Mucosa of gallbladder (tissue), 1 donor: ENCODE data around the gene SLC5A10. TPM values are rescaled to one million over a fixed set of nuclear protein-coding genes. Genes with fewer than 3 reads are reported as not detected.
"Not testable (repeated sequence)": the region's sequence is repeated elsewhere in the genome, so short reads cannot be mapped to it uniquely, and the experiment has no call there.

ENCODE experiments used
- DNase-seq: peaks from one replicate; pipeline ENCODE4 v3.0.0-alpha.2; 2020; ENCODE audit warnings: low spot score
- total RNA-seq: library from RNA; stranded (reverse); gene quantifications from one replicate; pipeline ENCODE4 v1.2.1, GENCODE V29; 2021
- donor health status: DM: no; HTN: no; CAD: no.

Gene SLC5A10
- total RNA-seq, 1 donor from 2014 or later: not detected

DNA sequence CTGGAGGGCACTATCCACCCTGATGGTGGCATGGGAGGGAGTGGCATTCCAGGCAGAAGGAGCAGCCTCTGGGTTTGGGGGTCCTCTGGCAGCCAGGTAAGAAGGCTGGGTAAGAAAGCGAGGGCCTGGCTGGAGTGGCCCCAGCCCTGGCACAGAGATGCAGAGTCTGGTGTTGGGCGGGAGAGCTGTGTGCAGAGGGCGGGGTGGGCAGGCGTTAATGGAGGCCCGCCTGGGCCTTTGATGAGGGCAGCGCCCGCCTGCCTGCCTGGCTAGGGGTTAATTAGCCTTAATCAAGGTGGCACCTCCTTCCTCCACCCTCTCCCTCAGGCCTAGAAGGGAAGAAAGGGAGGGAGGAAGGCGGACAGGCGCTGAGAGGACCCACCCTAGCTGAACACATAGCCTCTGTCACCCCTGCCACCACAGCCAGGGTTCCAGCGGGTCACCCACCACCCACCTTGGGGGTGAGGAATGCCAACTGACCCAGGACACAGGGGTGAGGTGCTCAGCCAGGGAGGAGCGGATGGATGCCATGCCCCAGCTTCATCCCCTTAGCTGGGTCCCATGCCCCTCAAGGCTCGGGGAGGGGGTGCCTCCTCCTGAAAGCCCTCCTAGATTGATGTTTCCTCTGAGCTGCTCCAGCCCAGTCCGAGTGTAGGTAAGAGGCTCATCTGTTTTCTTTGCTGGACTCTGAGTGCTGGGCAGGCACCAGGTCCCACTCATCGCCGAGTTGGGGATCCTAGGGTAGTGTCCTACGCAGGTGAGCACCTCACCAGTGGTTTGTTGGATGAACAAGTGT is 66.0 kb downstream of the SLC5A10 start:
- DNase-seq: no peak

DNA sequence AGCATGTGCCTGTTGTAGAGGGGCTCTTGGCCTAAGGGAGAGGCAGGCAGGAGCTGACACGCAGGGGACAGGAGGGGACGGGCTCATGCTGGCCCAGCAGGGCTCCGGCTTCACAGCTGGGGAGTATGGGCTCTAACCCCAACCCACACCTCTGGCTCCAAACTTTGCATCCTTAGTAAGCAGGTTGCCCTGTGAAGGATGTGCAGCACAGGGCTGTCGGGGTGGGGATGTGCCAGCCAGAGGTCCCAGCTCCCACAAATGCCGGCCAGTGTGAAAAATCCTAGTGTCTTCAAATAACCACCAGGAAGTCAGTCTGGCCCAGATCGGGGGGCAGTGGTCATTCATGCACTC is 66.6 kb downstream of the SLC5A10 start:
- no peak for DNase-seq

DNA sequence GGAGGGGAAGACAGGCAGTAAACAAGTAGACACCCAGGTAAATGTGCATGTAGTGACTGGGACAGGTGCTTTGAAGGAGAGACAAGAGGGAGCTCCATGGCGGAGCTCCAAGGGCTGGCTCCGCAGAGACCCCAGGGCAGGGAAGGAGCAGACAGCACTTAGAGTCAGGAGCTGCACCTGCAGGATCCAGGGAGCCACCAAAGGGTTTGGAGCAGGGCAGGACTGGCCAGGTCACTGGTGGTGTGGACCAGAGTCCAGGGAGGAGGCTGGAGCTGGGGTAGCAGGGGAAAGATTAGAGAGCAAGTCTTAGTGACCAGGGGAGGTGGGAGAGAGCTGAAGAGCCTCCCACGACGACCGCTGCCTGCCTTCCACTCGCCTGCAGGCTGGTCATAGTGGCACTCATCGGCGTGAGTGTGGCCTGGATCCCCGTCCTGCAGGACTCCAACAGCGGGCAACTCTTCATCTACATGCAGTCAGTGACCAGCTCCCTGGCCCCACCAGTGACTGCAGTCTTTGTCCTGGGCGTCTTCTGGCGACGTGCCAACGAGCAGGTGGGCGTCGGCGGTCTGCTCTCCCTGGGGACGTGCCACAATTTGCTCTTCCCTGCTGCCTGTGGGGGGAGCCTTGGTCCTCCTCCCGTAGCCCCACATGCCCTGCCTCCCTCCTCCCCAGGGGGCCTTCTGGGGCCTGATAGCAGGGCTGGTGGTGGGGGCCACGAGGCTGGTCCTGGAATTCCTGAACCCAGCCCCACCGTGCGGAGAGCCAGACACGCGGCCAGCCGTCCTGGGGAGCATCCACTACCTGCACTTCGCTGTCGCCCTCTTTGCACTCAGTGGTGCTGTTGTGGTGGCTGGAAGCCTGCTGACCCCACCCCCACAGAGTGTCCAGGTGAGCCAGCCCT is 67.3 kb downstream of the SLC5A10 start:
- no peak for DNase-seq

DNA sequence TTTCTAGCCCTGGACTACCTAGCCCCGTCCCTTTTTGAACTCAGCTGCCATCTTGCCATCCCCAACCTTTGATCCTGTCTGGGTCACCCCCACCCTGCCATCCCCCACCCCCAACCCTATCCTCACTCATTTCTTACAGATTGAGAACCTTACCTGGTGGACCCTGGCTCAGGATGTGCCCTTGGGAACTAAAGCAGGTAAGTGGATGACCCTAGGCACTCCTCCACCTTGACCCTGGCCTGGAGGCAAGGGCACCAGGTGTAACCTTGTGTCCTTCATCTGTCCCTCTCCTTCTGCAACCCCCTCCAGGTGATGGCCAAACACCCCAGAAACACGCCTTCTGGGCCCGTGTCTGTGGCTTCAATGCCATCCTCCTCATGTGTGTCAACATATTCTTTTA is 68.1 kb downstream of the SLC5A10 start:
- no peak for DNase-seq

DNA sequence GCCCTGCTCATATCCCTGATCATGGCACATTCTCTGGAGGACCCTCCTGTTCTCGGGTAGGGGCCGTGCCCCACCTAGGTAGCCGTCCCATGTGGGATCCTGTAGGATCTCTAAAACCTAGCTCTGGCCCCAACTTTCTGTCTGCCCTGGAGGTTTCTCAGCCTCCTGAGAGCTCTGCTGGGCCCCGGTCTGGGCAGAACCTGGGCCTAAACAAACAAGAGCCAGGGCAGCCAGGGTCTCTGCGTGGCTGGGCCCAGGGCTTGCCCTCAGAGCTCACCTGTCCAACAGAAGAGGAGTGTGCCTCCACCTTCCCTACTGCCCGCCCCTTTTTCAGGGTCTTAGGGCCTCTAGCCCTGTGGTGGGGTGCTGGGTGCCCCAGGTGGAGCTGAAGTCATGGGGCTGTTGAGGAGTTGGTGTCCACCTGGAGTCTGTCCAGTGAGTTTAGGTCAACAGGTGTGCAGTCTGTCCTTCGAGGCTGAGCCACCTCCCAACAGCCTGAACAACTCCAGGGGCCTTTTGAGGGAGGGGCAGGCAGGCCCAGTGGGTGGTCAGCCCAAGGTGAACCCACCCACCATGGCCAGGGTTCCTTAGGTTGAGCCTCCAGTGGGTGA is 69.2 kb downstream of the SLC5A10 start:
- DNase-seq: not testable (repeated sequence)

DNA sequence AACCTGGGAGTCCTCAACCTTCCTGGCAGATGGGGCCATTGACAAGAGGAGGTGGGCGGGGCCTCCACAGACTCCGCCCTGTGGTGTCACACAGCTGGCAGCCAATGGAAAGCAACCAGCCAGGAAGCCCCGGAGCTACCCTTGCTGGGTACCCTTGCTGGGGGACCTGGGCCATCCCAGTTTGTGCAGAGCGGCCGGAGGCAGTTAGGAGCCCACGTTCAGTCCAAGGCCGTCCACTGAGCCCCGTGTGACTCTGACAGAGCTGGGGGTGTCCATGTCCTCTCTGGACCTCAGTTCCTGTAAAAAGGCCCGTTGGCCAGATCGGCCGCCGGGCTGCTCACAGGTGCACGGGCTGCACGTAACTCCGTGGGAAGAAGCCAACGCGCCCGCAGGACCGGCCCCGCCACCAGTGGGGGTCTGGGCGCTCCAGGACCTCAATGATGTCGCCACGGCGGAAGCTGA is 69.7 kb downstream of the SLC5A10 start:
- DNase-seq: no peak

DNA sequence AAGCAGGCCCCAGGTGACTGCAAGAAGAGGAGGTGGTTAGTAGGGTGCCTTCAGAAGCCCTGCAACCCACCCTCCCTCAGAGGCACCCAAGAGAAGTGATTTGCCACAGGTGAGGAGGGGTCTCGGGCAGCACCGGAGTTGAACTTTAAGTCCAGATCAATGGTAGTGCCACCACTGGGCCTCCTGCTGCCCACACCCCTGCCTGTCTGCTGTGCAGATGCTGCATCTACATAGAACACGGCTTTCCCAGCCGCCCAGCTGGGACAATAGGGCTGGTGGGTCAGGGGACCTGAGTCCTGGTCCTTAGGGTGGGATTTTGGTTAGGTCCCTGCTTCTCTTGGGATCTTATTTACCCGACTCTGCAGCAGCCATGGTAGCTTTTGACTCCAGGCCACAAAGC is 70.2 kb downstream of the SLC5A10 start:
- DNase-seq: no peak

DNA sequence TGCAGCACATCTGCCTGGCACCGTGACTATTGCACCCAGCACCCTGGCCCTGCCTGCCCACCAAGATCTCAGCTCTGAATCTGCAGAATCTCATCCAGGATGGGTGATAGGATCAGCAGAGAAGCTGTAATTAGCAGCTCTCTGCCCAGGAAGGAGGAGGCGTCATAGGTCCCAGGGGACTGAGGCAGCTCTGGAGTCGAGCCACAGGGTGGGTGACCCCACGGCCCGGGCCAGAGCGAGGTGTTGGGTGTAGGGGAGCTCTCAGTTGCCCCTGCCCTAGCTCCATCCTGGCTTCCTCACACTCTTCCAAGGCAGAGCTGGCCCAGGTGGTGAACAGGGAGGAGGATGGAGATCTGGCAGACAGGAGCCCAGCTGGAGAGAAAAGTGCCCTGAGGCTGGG is 70.8 kb downstream of the SLC5A10 start:
- no peak for DNase-seq

DNA sequence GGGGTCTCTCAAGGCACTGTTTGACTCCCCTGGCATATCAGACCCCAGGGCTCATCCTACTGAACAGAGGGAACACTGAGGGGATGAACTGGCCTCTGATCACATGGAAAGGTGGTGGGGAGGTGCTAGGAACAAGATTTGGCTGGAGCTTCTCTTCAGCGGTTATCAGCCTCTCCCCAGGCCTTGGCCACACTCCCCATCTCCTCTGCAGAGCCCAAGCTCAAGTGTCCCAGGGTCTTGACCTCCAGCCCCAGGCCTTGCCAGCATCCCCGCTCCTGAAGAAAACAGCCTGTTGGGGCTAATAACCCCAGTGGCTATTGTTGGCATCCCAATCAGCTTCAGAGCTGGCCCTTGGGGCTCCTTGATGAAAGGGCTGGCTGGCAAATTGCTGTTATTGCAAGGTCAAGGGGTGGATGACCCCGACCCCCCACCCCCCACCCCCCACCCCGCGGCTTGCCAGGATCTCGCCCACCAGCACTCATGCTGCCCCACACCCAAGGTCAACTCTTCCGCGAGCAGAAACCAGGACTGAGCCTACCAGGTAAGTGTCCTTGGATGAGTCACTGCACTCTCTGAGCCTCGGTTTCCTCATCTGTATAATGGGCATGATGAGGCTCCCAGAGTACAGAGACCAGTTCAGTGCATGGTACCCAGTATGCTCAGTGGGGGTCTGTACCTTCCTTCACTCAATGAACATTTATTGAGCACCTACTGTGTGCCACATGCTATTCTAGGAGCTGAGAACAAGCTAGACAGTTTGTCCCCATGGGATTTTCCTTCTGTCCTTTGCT is 71.4 kb downstream of the SLC5A10 start:
- DNase-seq: no peak

DNA sequence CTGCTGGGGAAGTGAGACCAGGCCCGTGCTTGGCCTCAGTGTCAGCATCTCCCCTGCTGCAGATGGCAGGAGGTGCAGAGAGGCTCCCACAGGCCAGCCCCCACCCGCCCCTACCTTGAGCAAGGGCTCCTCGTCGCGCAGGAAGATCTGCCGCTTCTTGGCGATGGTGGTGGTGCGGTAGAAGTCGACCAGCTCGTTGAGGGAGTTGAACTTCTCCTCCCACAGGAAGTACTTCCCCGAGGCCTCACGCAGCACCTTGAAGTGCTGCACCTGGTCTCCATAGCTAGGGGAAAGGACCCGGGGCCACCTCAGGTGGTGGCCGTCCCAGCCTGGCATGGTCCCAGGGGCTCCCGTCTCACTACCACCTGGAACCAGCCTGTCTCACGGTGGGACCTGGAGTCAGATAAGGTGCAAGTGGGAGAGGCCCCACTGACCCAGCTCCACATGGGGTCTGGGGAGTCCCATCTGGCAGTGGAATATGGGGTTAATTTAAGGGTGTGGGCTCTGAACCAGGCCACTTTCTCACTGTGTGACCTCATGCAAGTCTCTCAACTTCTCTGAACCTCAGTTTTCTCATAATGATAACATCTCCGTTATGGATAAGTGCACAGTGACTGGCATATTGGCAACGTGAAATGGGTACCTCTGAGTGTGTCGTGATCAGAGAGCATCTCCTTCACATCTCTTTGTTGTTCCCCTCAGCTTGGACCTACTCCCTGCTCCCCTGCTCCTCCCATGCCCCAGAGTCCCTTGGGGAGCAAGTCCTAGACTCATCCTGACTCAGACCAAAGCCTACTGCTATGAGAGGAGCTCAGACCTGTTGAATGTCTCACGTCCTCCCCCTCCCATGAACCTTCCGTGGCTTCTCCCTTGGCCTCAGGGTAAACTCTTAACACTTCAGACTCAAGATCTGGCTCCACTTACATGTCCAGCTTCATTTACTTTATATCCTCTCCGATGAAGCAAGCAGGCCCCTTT is 72.4 kb downstream of the SLC5A10 start:
- no peak for DNase-seq

DNA sequence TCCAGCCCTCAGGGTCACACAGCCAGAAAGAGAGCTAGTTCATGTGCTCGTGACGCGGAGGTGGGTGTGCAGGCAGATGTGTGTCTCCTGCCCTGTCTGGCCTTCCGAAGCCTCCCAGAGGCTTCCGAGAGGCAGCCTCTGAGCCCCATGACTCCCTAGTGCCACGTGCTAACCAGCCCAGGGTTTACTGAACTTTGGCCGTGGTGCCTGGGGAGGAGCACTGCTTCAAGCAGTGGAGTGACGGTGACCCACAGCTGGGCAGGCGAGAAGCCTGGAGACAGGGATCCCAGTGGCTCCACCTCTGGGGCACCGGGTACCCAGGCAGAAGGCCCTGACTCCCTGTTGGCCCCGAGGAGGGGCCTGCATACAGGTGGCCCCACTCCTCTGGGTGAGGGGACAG is 76.7 kb downstream of the SLC5A10 start:
- DNase-seq: not testable (repeated sequence)

DNA sequence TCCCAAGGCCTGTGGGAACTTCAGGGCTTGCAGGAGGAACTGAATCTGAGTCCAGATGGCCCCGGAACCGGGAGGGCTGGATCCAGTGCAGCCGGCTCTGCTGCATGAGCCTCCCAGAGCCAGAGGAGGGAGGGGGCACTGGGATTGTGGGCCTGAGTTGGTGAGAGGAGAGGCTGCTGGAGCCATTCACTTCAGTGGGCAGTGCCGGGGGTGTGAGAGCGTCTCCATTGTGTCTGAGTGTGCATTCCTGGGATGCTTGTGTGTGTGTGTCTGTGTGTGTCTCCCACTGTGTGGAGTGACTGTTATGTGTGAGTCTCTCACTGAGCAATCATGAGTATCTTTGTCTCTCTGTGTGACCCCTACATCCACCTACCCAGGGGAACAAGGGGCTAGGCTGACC is 77.8 kb downstream of the SLC5A10 start:
- not testable (repeated sequence) for DNase-seq

DNA sequence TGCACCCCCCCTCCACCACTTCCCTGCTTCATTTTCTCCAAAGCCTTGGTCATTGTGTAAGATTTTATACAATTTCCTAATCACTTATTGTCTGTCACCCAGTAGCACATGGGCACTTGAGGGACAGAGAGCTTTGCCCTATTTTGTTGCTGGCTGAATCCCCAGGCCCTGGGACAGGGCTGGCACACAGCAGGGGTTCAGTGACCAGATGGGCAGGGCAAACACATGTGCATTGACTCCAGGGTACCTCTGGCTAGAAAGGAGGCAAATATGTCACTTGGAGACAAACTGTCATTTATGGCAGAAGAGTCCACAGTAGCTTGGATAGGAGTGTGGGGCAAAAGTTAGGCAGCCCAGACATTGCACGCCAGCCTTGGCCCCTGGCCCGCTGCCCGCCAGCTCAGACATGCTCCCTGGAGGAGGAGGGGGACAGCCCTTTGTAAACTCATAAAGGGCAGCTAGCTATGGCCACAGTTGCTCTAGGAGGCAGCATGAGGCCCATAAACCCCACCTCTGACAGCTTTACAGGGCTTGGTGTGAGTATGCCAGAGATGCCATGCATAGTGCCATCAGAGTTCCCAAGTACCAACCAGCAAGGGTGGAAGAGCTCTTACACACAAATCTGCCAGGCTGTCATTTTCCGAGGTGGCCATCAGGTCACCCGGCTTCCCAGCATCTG is 78.9 kb downstream of the SLC5A10 start:
- DNase-seq: not testable (repeated sequence)

DNA sequence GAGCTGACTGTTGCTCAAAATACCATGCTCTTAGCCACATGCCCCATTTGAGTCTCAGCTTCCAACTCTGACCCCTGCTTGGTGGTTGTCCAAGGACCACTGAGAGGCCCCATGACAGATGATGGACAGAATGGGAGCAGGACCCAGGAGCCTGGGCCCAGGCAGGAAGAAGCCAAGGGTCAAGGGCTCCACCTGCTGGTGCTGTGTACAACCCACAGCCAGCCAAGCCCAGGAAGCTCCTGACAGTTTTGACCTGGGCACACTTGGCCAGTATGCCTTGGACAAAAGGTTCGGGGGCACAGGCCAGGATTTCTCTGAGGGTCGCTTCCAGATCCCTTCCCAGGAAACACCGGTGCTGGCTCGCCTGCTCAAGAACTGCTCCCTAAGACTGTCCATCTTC is 79.8 kb downstream of the SLC5A10 start:
- DNase-seq: peak; percentile 72

DNA sequence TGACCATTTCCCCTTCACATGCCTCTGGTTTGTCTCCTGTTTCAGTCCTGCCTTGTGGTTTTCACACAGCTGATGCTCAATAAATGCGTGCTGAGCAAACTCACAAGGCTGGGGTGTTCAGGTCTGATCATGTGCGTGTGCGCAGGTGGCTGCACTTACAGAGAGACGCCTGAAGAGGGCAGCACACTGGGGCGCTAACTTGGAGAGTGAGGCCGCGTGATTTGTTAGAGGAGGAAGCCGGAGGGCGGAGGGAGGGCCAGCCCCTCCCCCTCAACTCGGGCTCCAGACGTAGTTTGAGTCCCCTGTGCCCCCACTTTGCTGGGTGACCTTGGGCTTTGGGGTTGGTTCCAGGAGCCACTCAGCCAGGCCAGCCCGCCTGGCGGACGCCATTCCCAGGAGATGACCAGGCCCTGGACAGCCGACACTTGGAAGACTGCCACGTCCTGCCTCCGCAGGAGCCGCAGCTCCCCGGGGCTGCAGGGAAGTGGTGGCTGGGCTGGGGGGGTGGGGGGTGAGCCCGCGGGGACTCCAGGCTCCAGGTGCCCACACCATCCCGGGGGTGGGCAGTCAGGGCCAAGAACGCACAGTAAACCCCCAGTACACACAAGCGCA is 80.5 kb downstream of the SLC5A10 start:
- not testable (repeated sequence) for DNase-seq

DNA sequence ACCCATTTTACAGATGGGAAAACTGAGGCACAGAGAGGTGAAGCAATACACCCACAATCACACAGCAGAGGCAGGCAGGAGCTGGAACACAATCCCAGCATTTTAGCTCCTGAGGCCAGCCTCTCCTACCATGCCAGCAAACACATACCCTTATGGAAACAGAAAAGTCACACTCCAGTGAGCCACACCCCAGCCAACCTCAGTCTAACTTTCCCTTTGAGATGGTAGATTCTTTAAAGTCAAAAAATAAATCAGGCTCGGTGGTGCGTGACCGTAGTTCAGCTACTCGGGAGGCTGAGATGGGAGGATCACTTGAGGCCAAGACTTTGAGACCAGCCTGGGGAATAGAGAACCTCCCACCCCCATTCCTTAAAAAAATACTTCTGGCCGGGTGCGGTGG is 84.2 kb downstream of the SLC5A10 start:
- DNase-seq: not testable (repeated sequence)

DNA sequence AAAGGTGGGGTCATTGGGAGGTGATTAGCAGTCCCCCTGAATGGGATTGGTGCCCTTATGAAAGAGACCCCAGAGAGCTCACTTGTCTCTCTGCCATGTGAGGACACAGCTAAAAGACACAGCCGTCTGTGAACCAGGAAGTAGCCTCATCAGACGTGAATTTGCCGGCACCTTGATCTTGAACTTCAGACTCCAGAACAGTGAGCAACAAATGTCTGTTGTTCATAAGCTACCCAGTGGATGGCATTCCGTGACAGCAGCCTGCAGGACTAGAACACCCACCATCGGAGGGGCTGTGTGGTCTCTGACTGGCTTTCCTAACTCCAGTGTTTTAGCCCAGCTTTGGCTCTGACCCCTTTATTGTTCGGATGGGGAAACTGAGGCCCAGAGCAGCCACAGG is 85.6 kb downstream of the SLC5A10 start:
- DNase-seq: not testable (repeated sequence)

DNA sequence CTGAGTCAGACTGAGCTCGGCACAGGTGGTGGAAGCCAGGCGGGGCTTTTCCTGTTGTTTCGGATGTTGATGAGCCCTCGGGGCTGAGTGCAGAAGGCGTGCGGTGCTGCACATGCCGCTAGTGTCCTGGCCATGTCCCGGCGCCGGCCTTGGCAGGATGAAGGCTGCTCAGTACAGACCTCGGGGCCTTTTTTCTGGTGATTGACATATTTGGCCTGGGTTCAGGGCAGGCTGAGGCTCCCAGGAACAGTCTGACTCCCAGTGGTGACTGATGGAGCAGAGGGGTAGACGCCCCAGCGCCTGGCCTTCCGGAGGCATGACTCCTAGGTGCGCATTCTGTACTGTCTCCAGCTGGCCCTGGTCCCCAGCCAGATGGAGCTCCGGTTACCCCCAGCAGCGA is 86.0 kb downstream of the SLC5A10 start:
- DNase-seq: not testable (repeated sequence)

DNA sequence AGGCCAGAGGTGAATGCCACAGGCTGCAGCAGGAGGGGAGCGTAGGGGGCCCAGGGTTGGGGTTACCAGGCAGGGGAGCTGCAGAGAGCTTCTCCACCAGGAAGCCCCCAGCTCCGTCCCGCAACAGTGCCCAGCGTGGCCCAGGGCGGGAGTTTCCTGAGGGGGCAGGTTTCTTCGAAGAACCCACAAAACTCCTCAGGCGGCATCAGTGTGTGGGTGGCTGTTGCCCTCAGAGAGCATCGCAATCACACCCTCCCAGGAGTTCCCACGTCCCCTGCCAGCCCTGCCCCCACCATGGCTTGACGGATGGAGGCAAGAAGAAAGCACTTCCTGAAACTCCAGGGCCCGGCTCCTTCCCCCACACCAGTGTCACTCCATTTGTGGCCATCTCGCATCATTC is 86.8 kb downstream of the SLC5A10 start:
- DNase-seq: not testable (repeated sequence)
